ENCODE results near the gene IQCH.

IQCH gene

GRCh38 chr15:67480741-67481140, 226.2 kb downstream of the IQCH start:
- Histone ChIP-seq H3K36me3 (ENCODE audit: control insufficient read depth in 1 of 2, insufficient read depth in 2 of 2, low read length in 2 of 2) (no peaks in the 10 kb centered on the region), H3K27me3 (ENCODE audit: low read depth, low read length) (no peaks in the 10 kb centered on the region), H3K9me3 (ENCODE audit: control insufficient read depth in 1 of 2, low read length in 2 of 2) (no peaks in the 10 kb centered on the region), H3K4me1 (ENCODE audit: control insufficient read depth in 1 of 2, insufficient read depth in 2 of 2, low read length in 2 of 2) (no peaks in the 10 kb centered on the region), H3K4me3 (ENCODE audit: low read depth in 1 of 2, low read length in 2 of 2) (no peak overlapping the region), H3K27ac (ENCODE audit: low read length) (no peak overlapping the region)

DNA sequence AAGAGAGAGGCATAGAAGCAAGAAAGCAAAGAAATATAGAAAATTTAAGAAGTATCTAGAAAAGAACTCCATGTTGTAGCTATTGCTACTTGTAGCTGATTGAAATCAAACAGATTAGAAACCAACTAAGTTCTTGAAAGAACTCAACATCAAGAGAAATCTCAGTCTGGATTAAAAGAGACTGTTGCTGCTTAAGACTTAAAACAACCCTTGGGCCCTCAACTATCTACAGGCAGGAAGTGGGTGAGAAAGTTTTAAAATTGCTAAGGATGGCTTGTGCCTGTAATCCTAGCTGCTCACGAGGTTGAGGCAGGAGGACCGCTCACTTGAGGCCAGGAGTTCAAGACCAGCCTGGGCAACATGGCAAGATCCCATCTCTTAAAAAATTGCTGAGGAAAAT, 227.1 kb downstream of the IQCH start:
- no peaks in the 10 kb centered on the region for H3K27me3 ChIP-seq (ENCODE audit: low read depth, low read length)
- no peaks in the 10 kb centered on the region for H3K9me3 ChIP-seq (ENCODE audit: control insufficient read depth in 1 of 2, low read length in 2 of 2)
- H3K4me1 ChIP-seq (ENCODE audit: control insufficient read depth in 1 of 2, insufficient read depth in 2 of 2, low read length in 2 of 2): no peaks in the 10 kb centered on the region
- no peak overlapping the region for H3K27ac ChIP-seq (ENCODE audit: low read length)
- no peaks in the 10 kb centered on the region for H3K36me3 ChIP-seq (ENCODE audit: control insufficient read depth in 1 of 2, insufficient read depth in 2 of 2, low read length in 2 of 2)
- no peak overlapping the region for H3K4me3 ChIP-seq (ENCODE audit: low read depth in 1 of 2, low read length in 2 of 2)

GRCh38 chr15:67495585-67495984, 241.0 kb downstream of the IQCH start:
- no peaks in the 10 kb centered on the region for H3K9me3 ChIP-seq (ENCODE audit: control insufficient read depth in 1 of 2, low read length in 2 of 2)
- H3K4me3 ChIP-seq (ENCODE audit: low read depth in 1 of 2, low read length in 2 of 2): no peak overlapping the region
- no peaks in the 10 kb centered on the region for H3K36me3 ChIP-seq (ENCODE audit: control insufficient read depth in 1 of 2, insufficient read depth in 2 of 2, low read length in 2 of 2)
- no peaks in the 10 kb centered on the region for H3K27me3 ChIP-seq (ENCODE audit: low read depth, low read length)
- H3K27ac ChIP-seq (ENCODE audit: low read length): no peak overlapping the region
- H3K4me1 ChIP-seq (ENCODE audit: control insufficient read depth in 1 of 2, insufficient read depth in 2 of 2, low read length in 2 of 2): no peaks in the 10 kb centered on the region

- Histone ChIP-seq H3K27ac (ENCODE audit: low read length) (no peak overlapping the region), H3K4me1 (ENCODE audit: control insufficient read depth in 1 of 2, insufficient read depth in 2 of 2, low read length in 2 of 2) (no peaks in the 10 kb centered on the region), H3K9me3 (ENCODE audit: control insufficient read depth in 1 of 2, low read length in 2 of 2) (no peaks in the 10 kb centered on the region), H3K27me3 (ENCODE audit: low read depth, low read length) (no peaks in the 10 kb centered on the region), H3K4me3 (ENCODE audit: low read depth in 1 of 2, low read length in 2 of 2) (no peak overlapping the region), H3K36me3 (ENCODE audit: control insufficient read depth in 1 of 2, insufficient read depth in 2 of 2, low read length in 2 of 2) (no peaks in the 10 kb centered on the region)
Measured at GRCh38 chr15:67501177-67501835, 246.7 kb downstream of the IQCH start.

DNA sequence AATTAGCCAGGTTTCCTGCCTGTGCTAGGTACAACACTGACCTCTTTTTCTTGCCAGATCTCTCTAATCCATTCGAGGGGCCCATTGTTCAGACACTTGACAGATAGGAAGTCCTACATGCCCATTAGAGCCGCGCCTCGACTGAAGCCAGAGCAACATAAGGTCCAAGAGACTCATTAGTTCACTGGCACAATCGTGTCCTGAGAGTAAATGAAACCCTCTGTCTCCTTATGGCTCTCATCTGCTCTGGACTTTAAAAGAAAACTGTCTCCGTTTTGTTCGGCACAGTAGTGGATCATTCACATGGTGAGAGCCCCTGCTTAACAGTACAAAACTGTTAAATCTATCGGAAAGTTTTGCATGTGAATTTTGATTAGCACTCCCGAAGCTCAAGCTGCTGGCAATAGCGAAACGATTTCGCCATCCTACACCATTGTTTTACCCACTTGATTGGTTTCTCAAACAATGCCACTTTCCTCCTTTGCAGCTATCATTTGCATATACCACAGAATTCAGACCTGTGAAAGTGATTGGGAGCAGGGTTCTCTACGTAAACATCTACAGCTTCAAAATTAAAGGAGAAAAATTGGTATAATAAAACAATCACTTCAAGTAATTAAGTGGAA, 247.4 kb downstream of the IQCH start:
- Histone ChIP-seq H3K27ac (ENCODE audit: low read length) (no peak overlapping the region), H3K9me3 (ENCODE audit: control insufficient read depth in 1 of 2, low read length in 2 of 2) (no peaks in the 10 kb centered on the region), H3K36me3 (ENCODE audit: control insufficient read depth in 1 of 2, insufficient read depth in 2 of 2, low read length in 2 of 2) (no peaks in the 10 kb centered on the region), H3K27me3 (ENCODE audit: low read depth, low read length) (no peaks in the 10 kb centered on the region), H3K4me1 (ENCODE audit: control insufficient read depth in 1 of 2, insufficient read depth in 2 of 2, low read length in 2 of 2) (no peaks in the 10 kb centered on the region), H3K4me3 (ENCODE audit: low read depth in 1 of 2, low read length in 2 of 2) (no peak overlapping the region)

- Histone ChIP-seq H3K36me3 (ENCODE audit: control insufficient read depth in 1 of 2, insufficient read depth in 2 of 2, low read length in 2 of 2) (no peaks in the 10 kb centered on the region), H3K27ac (ENCODE audit: low read length) (no peak overlapping the region), H3K27me3 (ENCODE audit: low read depth, low read length) (no peaks in the 10 kb centered on the region), H3K4me3 (ENCODE audit: low read depth in 1 of 2, low read length in 2 of 2) (no peak overlapping the region), H3K9me3 (ENCODE audit: control insufficient read depth in 1 of 2, low read length in 2 of 2) (no peaks in the 10 kb centered on the region), H3K4me1 (ENCODE audit: control insufficient read depth in 1 of 2, insufficient read depth in 2 of 2, low read length in 2 of 2) (no peaks in the 10 kb centered on the region)
Measured at GRCh38 chr15:67504056-67504455, 249.5 kb downstream of the IQCH start.

DNA sequence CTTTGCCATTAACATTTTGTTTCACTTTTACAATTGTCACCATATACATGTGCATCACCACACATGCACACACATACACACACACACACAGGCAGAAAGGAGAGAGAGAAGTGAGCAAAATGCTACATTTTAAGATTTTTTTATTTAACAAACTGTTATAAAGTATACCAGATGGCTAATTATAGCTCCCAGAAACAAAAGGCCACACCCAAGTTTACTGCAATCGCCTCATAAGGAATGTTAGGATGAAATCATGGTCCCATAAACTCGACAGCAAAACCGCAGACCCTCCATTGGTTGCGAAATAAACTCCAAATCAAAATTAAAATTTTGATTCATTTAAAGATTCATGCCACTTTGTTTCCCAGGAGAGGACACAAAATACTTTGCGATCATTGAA, 250.2 kb downstream of the IQCH start:
- Histone ChIP-seq H3K9me3 (ENCODE audit: control insufficient read depth in 1 of 2, low read length in 2 of 2) (no peaks in the 10 kb centered on the region), H3K36me3 (ENCODE audit: control insufficient read depth in 1 of 2, insufficient read depth in 2 of 2, low read length in 2 of 2) (no peaks in the 10 kb centered on the region), H3K27ac (ENCODE audit: low read length) (no peak overlapping the region), H3K4me3 (ENCODE audit: low read depth in 1 of 2, low read length in 2 of 2) (no peak overlapping the region), H3K4me1 (ENCODE audit: control insufficient read depth in 1 of 2, insufficient read depth in 2 of 2, low read length in 2 of 2) (no peaks in the 10 kb centered on the region), H3K27me3 (ENCODE audit: low read depth, low read length) (no peaks in the 10 kb centered on the region)

DNA sequence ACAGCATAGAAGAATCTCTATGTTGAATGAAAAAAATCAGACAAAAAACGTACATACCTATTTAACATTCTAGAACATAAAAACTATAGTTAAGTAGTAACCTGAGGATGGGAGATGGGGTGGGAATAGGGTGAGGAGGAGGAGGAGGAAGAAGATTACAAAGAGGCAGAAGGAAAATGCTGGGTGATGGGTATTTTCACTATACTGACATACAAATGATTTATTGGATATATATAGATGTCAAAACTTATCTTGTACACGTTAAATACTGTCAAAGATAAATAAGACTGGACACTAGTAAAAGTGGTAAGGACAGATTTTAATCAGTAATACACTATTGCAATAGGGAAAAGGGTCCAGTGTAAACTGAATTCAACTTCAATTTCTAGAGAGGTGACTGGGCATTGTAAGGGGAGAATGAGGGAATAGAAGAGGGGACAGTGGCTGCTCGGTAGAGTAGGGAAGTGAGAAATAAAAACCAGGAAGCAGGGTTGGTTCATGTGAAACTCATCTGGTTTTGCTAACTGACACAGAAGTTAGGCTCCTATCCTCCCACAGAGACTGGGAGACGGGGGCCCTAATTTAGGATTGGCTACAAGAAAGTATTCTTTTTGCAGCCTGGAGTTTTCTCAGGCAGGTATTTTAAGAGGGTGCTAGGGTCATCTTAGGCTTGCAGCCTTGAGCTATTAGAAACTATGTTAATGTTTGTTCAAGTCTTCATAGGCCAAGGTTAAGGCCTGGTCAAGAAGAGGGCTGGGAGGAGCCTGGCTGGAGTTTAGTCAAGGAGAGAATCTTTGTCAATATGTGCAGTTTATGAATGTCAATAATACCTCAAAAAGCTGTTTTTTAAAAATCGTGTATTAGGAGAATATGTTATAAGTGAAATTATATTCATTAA, 251.3 kb downstream of the IQCH start:
- Histone ChIP-seq H3K27ac (ENCODE audit: low read length) (no peak overlapping the region), H3K36me3 (ENCODE audit: control insufficient read depth in 1 of 2, insufficient read depth in 2 of 2, low read length in 2 of 2) (peaks cover 0 to 6% of the 10 kb centered on the region in 2 donors), H3K4me3 (ENCODE audit: low read depth in 1 of 2, low read length in 2 of 2) (no peak overlapping the region), H3K4me1 (ENCODE audit: control insufficient read depth in 1 of 2, insufficient read depth in 2 of 2, low read length in 2 of 2) (no peaks in the 10 kb centered on the region), H3K9me3 (ENCODE audit: control insufficient read depth in 1 of 2, low read length in 2 of 2) (no peaks in the 10 kb centered on the region), H3K27me3 (ENCODE audit: low read depth, low read length) (no peaks in the 10 kb centered on the region)

- no peak overlapping the region for H3K4me3 ChIP-seq (ENCODE audit: low read depth in 1 of 2, low read length in 2 of 2)
- H3K36me3 ChIP-seq (ENCODE audit: control insufficient read depth in 1 of 2, insufficient read depth in 2 of 2, low read length in 2 of 2): peaks cover 0 to 6% of the 10 kb centered on the region in 2 donors
- no peaks in the 10 kb centered on the region for H3K4me1 ChIP-seq (ENCODE audit: control insufficient read depth in 1 of 2, insufficient read depth in 2 of 2, low read length in 2 of 2)
- H3K9me3 ChIP-seq (ENCODE audit: control insufficient read depth in 1 of 2, low read length in 2 of 2): no peaks in the 10 kb centered on the region
- no peaks in the 10 kb centered on the region for H3K27me3 ChIP-seq (ENCODE audit: low read depth, low read length)
- H3K27ac ChIP-seq (ENCODE audit: low read length): no peak overlapping the region
Measured at GRCh38 chr15:67506775-67507747, 252.5 kb downstream of the IQCH start.

DNA sequence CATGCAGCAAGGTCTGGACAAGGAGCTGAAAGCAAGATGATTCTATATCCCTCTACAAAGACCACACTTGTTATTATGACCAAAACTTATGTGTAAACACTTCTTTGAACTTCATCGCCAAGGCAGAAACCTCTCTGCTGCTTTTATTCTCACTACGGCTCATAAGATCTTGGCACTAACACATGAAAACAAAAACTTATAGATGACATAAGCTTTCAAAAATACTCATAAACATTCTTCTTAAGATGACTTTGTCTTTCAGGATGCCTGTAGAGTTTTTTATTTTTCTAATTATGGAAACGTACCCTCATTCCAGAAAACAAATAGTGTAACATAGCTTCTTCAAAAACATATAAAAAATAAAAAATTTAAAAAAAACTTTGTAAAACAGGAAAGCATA, 253.8 kb downstream of the IQCH start:
- Histone ChIP-seq H3K27ac (ENCODE audit: low read length) (no peak overlapping the region), H3K4me1 (ENCODE audit: control insufficient read depth in 1 of 2, insufficient read depth in 2 of 2, low read length in 2 of 2) (no peaks in the 10 kb centered on the region), H3K36me3 (ENCODE audit: control insufficient read depth in 1 of 2, insufficient read depth in 2 of 2, low read length in 2 of 2) (peaks cover 5 to 13% of the 10 kb centered on the region in 2 donors), H3K4me3 (ENCODE audit: low read depth in 1 of 2, low read length in 2 of 2) (no peak overlapping the region), H3K9me3 (ENCODE audit: control insufficient read depth in 1 of 2, low read length in 2 of 2) (no peaks in the 10 kb centered on the region), H3K27me3 (ENCODE audit: low read depth, low read length) (no peaks in the 10 kb centered on the region)
